ENCODE data around the gene DHX35. TPM values are rescaled to one million over a fixed set of nuclear protein-coding genes. Genes with fewer than 3 reads are reported as not detected.

DHX35 gene
- total RNA-seq, 1 experiment from 2014 or later = 20.4 TPM

DNA sequence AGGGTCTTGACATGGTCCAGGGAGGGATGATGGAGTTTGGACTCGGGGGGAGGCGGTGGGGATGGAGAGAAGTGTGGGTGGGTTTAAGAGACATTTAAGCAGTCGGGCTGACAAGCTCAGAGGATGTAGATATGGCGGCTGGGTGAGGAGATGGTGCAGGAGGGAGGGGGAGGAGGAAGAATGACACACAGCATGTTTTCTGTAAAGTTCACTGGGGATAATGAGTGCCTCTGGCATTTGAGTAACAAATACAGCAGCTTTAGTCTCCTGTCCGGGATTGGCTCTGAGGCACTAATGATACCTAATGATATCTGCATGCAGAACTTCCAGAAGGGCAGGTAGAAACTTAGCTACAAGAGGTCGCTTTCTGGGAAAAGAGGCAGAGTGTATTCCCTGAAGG is 107.8 kb downstream of the DHX35 start:
- Mint-ChIP-seq H3K27ac (no peak overlapping the region), H3K9me3 (peaks cover 11% of the 10 kb centered on the region), H3K4me1 (no peaks in the 10 kb centered on the region), H3K27me3 (ENCODE audit: low read depth) (peaks cover 7% of the 10 kb centered on the region), H3K36me3 (no peaks in the 10 kb centered on the region), H3K4me3 (no peak overlapping the region)
- TF ChIP-seq, protein P1, sequence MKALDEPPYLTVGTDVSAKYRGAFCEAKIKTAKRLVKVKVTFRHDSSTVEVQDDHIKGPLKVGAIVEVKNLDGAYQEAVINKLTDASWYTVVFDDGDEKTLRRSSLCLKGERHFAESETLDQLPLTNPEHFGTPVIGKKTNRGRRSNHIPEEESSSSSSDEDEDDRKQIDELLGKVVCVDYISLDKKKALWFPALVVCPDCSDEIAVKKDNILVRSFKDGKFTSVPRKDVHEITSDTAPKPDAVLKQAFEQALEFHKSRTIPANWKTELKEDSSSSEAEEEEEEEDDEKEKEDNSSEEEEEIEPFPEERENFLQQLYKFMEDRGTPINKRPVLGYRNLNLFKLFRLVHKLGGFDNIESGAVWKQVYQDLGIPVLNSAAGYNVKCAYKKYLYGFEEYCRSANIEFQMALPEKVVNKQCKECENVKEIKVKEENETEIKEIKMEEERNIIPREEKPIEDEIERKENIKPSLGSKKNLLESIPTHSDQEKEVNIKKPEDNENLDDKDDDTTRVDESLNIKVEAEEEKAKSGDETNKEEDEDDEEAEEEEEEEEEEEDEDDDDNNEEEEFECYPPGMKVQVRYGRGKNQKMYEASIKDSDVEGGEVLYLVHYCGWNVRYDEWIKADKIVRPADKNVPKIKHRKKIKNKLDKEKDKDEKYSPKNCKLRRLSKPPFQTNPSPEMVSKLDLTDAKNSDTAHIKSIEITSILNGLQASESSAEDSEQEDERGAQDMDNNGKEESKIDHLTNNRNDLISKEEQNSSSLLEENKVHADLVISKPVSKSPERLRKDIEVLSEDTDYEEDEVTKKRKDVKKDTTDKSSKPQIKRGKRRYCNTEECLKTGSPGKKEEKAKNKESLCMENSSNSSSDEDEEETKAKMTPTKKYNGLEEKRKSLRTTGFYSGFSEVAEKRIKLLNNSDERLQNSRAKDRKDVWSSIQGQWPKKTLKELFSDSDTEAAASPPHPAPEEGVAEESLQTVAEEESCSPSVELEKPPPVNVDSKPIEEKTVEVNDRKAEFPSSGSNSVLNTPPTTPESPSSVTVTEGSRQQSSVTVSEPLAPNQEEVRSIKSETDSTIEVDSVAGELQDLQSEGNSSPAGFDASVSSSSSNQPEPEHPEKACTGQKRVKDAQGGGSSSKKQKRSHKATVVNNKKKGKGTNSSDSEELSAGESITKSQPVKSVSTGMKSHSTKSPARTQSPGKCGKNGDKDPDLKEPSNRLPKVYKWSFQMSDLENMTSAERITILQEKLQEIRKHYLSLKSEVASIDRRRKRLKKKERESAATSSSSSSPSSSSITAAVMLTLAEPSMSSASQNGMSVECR (CRISPR knock-in tag; IDR thresholded peaks at IDR 0.05; ENCODE audit: borderline replicate concordance) = no peak
- TF ChIP-seq CREM (CRISPR knock-in tag; IDR thresholded peaks at IDR 0.05) = no peak
- no peak for TF ChIP-seq ZBTB21 (CRISPR knock-in tag; IDR thresholded peaks at IDR 0.05; ENCODE audit: borderline replicate concordance)
- TF ChIP-seq, protein P2, sequence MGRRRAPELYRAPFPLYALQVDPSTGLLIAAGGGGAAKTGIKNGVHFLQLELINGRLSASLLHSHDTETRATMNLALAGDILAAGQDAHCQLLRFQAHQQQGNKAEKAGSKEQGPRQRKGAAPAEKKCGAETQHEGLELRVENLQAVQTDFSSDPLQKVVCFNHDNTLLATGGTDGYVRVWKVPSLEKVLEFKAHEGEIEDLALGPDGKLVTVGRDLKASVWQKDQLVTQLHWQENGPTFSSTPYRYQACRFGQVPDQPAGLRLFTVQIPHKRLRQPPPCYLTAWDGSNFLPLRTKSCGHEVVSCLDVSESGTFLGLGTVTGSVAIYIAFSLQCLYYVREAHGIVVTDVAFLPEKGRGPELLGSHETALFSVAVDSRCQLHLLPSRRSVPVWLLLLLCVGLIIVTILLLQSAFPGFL (CRISPR knock-in tag; IDR thresholded peaks at IDR 0.05; ENCODE audit: borderline replicate concordance) = no peak
- TF ChIP-seq ZNF138 (CRISPR knock-in tag; conservative IDR thresholded peaks at IDR 0.05) = no peak
- POLR2A ChIA-PET = no interaction called here
- no peak for ATAC-seq
- DNase-seq (ENCODE audit: low spot score) = no peak
- CTCF ChIA-PET = interaction anchor here (1.1 to 1.4 kb wide), 2 partner anchors 20 to 21 kb away, joined by 3 to 6 read pairs; no protein-coding TSS in a partner anchor

DNA sequence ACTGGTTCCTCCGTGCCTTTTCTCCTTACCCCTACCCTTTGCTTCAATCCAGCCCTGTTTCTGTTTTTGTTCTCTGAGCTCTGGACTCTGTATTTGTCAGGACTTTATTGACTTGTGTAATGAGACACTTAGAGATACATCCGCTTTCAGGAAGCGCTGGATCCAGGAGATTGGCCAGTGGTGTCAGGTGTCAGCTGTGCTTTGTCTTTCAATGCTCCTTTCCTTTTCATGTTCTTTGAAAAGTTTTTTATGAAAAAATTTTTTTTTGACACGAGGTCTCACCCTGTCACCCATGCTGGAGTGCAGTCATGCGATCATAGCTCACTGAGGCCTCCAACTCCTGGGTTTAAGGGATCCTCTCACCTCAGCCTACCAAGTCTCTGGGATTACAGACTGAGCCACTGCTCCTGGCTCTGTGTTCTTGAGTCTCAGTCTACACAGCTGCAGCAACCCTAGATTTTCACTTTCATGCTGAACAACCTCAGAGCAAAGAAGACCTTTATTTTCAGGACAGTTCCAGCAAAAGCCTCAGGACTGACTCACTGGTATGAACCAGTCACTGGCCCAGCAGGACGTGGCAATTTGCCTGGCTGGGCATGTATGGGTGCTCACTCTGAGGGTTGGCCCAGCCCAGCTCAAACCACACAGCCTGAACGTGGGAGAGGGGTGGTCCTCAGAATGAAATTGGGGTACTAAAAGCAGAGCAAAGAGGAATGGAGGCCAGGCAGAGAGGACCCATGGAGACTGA is 108.5 kb downstream of the DHX35 start:
- Mint-ChIP-seq H3K9me3 (peaks cover 11% of the 10 kb centered on the region), H3K27ac (no peak overlapping the region), H3K27me3 (ENCODE audit: low read depth) (peaks cover 7% of the 10 kb centered on the region), H3K4me3 (no peak overlapping the region), H3K4me1 (no peaks in the 10 kb centered on the region), H3K36me3 (no peaks in the 10 kb centered on the region)
- POLR2A ChIA-PET = no interaction called here
- no peak for DNase-seq (ENCODE audit: low spot score)
- TF ChIP-seq, protein P3, sequence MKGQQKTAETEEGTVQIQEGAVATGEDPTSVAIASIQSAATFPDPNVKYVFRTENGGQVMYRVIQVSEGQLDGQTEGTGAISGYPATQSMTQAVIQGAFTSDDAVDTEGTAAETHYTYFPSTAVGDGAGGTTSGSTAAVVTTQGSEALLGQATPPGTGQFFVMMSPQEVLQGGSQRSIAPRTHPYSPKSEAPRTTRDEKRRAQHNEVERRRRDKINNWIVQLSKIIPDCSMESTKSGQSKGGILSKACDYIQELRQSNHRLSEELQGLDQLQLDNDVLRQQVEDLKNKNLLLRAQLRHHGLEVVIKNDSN (CRISPR knock-in tag; IDR thresholded peaks at IDR 0.05) = no peak
- TF ChIP-seq MXD4 (CRISPR knock-in tag; IDR thresholded peaks at IDR 0.05; ENCODE audit: borderline replicate concordance) (no peak), NFATC4 (CRISPR knock-in tag; IDR thresholded peaks at IDR 0.05) (no peak), ZNF138 (CRISPR knock-in tag; conservative IDR thresholded peaks at IDR 0.05) (no peak)
- TF ChIP-seq, protein P4, sequence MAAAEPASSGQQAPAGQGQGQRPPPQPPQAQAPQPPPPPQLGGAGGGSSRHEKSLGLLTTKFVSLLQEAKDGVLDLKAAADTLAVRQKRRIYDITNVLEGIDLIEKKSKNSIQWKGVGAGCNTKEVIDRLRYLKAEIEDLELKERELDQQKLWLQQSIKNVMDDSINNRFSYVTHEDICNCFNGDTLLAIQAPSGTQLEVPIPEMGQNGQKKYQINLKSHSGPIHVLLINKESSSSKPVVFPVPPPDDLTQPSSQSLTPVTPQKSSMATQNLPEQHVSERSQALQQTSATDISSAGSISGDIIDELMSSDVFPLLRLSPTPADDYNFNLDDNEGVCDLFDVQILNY (CRISPR knock-in tag; IDR thresholded peaks at IDR 0.05) = no peak
- TF ChIP-seq, protein P5, sequence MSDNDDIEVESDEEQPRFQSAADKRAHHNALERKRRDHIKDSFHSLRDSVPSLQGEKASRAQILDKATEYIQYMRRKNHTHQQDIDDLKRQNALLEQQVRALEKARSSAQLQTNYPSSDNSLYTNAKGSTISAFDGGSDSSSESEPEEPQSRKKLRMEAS (CRISPR knock-in tag; IDR thresholded peaks at IDR 0.05) = no peak
- no peak for ATAC-seq
- CTCF ChIA-PET = interaction anchor here (1.1 to 1.4 kb wide), 2 partner anchors 20 to 22 kb away, joined by 3 to 6 read pairs; no protein-coding TSS in a partner anchor

DNA sequence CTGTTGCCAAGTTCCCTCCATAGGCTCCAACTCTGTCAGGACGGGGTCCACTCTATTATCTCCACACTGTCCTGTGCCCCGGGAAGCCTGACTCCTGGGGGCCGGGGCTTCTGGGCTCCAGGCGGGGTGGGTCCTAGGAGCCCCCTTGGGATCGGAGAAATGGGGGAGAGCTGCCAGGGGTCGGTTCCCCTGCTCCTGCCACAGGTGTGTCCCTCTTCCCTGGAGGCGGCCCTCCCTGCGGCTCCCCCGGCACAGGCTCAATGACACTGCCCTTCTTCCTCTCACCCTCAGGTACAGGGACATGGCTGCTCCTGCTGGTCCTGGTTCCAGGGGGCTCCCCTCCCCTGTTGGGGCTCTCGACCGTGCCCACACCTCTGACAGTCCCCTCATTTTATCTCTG is 110.0 kb downstream of the DHX35 start:
- peaks cover 15% of the 10 kb centered on the region for H3K27me3 Mint-ChIP-seq (ENCODE audit: low read depth)
- no peaks in the 10 kb centered on the region for H3K4me1 Mint-ChIP-seq
- H3K9me3 Mint-ChIP-seq = peaks cover 11% of the 10 kb centered on the region
- POLR2A ChIA-PET = no interaction called here
- no peak overlapping the region for H3K4me3 Mint-ChIP-seq
- no peaks in the 10 kb centered on the region for H3K36me3 Mint-ChIP-seq
- CTCF ChIA-PET = interaction anchor here (1.0 kb wide), 1 partner anchor 22 kb away, joined by 3 read pairs; no protein-coding TSS in a partner anchor
- DNase-seq (ENCODE audit: low spot score) = no peak
- no peak for ATAC-seq
- no peak overlapping the region for H3K27ac Mint-ChIP-seq
- TF ChIP-seq FOXK1 (CRISPR knock-in tag; IDR thresholded peaks at IDR 0.05) (no peak), MXD4 (CRISPR knock-in tag; IDR thresholded peaks at IDR 0.05; ENCODE audit: borderline replicate concordance) (no peak), PRRX2 (CRISPR knock-in tag; IDR thresholded peaks at IDR 0.05) (no peak), NFYB (CRISPR knock-in tag; conservative IDR thresholded peaks at IDR 0.05; ENCODE audit: low read depth) (no peak), ZNF416 (CRISPR knock-in tag; IDR thresholded peaks at IDR 0.05) (no peak), EMX1 (CRISPR knock-in tag; IDR thresholded peaks at IDR 0.05) (no peak)
- TF ChIP-seq, protein P6, sequence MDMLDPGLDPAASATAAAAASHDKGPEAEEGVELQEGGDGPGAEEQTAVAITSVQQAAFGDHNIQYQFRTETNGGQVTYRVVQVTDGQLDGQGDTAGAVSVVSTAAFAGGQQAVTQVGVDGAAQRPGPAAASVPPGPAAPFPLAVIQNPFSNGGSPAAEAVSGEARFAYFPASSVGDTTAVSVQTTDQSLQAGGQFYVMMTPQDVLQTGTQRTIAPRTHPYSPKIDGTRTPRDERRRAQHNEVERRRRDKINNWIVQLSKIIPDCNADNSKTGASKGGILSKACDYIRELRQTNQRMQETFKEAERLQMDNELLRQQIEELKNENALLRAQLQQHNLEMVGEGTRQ (CRISPR knock-in tag; IDR thresholded peaks at IDR 0.05) = no peak
- TF ChIP-seq, protein P7, sequence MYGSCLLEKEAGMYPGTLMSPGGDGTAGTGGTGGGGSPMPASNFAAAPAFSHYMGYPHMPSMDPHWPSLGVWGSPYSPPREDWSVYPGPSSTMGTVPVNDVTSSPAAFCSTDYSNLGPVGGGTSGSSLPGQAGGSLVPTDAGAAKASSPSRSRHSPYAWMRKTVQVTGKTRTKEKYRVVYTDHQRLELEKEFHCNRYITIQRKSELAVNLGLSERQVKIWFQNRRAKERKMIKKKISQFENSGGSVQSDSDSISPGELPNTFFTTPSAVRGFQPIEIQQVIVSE (CRISPR knock-in tag; IDR thresholded peaks at IDR 0.05; ENCODE audit: borderline replicate concordance) = no peak
- TF ChIP-seq, protein P8, sequence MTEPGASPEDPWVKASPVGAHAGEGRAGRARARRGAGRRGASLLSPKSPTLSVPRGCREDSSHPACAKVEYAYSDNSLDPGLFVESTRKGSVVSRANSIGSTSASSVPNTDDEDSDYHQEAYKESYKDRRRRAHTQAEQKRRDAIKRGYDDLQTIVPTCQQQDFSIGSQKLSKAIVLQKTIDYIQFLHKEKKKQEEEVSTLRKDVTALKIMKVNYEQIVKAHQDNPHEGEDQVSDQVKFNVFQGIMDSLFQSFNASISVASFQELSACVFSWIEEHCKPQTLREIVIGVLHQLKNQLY (CRISPR knock-in tag; IDR thresholded peaks at IDR 0.05) = no peak
